GOT3 (cell line): ENCODE data around the gene SERPINB2.

ENCODE experiments used
- DNase-seq: peaks from one replicate; lab custom pipeline; 2025; ENCODE audit warnings: mixed read lengths; lab: John Stamatoyannopoulos, UW

SERPINB2 gene, protein sequence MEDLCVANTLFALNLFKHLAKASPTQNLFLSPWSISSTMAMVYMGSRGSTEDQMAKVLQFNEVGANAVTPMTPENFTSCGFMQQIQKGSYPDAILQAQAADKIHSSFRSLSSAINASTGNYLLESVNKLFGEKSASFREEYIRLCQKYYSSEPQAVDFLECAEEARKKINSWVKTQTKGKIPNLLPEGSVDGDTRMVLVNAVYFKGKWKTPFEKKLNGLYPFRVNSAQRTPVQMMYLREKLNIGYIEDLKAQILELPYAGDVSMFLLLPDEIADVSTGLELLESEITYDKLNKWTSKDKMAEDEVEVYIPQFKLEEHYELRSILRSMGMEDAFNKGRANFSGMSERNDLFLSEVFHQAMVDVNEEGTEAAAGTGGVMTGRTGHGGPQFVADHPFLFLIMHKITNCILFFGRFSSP

DNA sequence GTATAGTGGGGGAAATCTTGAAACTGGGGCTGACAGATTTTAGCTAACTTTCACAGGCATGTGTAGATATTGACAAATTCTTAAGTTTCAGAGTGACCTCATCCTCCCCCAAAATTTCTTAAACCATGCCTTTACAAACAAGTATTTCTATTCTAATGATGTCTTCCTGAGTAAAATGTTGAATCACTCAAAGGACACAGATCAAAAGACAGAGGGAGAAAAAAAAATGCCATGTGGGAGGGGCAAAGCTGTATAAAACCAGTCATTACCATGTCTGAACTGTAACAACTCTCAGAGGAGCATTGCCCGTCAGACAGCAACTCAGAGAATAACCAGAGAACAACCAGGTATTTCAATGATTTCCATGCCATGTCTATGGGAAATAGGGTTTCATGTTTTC, at the start of gene SERPINB2:
SERPINB2 (plus strand) TSS at position 282 of the 400 bp plus-strand sequence. CDS start 3,740 bp downstream, outside the sequence.
- DNase-seq = no peak

DNA sequence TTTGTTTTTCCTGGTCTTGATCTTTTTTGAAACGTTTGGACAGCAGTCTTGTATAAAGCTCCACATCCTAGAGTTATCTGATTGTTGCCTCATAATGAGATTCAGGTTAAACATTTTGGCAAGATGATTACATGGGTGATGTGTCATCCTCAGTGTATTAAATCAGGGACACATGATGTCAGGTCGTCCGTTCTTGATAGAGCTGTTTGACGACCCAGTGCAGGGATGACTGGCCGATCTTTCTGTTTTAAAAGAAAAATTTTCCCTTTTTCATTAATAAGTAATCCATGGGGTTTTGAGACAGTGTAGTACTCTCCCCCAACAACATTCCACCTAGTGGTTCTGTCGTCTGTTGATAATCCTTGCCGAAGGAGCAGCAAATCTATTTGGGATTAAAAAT, 44.5 kb upstream of the SERPINB2 start:
- no peak for DNase-seq

DNA sequence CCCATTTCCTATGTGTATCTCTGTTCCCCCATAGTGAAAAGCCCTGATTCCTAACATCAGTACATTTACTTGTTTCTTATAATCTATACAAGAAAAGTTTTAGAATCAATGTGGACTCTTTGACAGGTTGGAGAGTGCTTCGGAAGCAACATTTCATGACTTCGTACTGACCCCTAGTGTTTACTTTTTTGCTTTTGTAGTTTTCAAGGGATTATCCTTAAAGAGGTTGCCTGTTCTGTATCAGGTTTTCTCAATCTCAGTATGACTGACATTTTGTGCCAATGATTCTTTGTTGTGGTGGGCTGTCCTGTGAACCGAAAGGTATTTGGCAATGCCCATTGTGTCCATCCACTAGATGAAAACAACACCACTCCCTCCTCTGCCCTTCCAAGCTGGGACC, 43.3 kb upstream of the SERPINB2 start:
- DNase-seq = no peak

DNA sequence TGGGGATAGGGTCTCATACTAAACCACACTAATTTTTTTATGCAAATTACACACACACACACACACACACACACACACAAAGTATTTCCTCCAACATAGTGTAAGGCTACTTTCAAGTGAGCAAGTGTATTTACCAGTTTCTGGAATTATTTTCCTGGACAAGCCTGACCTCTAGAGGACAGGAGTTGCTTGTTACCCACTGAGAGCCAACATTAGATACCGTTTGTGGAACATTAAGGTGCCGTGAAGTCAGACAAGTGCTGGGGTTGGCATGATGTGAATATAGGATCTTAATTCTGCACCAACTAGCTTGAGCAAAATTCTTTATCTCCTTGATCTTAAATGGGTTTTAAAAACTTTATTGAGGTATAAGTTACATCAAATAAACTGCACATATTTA, 39.3 kb upstream of the SERPINB2 start:
- no peak for DNase-seq

DNA sequence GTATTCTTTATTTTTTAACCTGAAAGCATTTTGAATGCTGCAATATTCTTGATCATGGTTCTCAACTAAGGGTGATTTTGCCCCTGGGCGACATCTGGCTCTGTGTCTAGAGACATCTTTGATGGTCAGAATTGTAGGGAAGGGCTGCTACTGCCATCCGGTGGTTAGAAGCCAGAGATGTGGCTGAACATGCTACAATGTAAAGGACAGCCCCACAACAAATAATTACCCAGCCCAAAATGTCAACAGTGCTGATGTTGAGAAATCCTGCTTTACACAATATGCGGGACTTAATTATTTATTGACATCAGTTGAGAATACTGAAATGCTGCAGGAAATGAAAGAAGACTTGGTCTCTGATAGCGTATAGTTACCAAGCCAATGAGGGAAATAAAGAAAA, 37.5 kb upstream of the SERPINB2 start:
- DNase-seq = no peak

DNA sequence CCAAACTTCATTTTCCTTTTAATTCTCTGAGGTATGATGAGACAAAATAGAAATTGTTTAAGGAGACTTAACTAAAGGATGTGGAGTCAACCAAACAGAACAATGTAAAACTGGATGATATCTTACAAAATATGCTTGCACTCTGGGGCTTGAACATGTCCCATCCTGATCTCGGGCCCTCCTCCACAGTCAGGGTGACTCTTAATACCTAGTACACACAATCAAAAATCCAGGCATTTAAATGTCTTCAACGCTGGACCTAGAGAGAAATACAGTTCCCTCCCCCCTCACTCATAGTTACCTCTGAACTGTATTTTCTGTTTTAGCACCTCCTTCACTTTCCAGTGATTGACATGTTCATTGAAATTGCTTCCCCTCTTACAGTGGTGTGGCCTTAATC, 36.9 kb upstream of the SERPINB2 start:
- no peak for DNase-seq

DNA sequence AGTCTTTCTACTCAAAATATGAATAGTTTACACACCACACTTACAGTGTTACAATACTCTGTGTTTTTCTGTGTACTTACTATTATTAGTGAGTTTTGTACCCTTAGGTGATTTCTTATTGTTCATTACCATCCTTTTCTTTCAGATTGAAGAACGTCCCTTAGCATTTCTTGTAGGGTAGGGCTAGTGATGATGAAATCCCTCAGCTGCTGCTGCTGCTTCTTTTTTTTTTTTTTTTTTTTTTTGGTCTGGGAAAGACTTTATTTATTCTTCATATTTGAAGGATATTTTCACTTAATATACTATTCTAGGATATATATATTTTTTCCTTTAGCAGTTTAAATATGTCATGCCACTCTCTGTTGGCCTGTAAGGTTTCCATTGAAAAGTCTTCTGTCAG, 29.0 kb upstream of the SERPINB2 start:
- no peak for DNase-seq

DNA sequence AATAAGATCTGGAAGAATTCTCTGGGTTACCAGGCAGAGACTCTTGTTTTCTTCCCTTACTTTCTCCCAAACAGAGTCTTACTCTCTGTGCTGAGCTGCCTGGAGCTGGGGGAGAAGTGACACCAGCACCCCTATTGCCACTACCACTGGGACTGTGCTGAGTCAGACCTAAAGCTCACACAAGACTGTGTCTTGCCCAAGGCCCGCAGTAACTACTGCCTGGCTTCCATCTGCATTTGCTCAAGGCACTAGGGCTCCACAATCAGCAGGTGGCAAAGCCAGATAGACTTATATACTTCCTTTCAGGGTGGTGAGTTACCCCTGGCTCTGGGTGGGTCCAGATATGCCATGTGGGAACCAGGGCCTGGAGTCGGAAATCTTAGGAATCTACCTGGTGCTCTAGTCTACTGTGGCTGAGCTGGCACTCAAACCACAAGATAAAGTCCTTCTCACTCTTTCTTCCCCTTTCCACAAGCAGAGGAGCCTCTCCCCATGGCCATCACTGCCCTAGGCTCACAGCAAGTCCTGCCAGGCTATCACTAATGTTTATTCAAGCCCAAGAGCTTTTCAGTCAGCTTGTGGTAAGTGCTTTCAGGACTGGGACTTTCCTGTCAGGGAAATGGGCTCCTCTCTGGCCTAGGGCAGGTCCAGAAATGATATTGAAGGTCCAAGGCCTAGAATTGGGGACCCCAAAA, 27.6 kb upstream of the SERPINB2 start:
- DNase-seq = no peak

DNA sequence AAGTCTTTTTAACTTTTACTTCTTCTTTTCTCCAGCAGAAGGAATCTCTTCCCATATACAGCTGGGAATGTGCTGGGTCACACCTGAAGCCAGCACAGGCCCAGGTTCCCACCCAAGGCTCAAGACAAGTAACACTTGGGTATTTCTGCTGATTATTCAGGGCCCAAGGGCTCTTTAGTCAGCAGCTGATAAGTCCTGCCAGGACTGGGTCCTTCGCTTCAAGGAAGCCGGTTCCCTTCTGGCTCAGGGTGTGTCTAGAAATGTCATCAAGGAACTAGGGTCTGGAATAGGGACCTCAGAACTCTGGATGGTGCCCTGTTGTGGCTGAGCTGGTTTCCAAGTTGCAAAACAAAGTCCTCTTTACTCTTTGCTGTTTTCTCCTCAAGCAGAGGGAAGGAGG, 27.0 kb upstream of the SERPINB2 start:
- DNase-seq = no peak

DNA sequence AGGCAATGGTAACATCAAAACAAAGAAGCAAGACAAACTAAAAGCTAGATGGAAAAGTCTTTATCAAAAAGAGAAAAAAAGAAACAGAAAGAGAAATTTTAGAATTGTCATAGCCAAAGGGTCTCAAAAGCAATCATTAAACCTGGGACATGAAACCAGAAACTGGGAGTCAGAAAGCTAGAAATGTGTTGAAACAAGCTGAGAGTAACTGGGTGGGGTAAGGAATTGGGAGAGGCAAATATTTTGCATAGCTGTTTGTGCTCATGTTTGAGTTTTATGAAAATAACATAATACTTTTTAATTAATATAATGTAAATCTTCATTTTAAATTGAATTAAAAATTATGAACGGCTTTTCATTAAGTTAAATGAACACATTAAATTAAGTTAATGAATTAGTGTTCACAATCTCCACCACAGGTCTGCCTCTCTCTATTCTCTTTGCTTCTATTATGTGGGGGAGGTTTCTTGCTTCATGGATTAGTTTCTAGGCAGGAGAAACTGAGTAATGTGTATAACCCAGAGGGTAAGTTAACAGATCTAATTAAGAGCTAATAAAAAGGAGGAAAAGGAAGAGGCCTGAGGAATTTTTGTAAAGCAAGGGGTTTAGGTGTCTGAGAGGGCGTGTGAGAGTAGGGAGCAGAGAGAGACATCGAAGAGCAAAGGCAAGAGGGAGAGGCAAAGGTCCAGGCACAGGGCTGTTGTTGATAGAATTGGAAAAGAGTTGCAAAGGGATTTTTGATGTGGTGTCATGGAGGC, 20.0 kb upstream of the SERPINB2 start:
- DNase-seq = no peak

DNA sequence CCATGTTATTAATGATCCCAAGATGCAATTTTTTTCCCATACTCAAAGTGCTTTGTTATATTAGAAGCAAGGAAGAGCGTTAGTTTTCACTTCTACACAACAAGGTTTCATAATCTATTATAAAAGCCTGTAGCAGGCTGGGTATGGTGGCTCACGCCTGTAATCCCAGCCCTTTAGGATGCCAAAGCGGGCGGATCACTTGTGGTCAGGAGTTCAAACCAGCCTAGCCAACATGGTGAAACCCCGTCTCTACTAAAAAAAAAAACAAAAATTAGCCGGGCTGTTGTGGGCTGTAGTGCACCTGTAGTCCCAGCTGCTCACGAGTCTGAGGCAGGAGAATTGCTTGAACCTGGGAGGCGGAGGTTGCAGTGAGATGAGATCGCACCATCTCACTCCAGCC, 19.0 kb upstream of the SERPINB2 start:
- DNase-seq = no peak

DNA sequence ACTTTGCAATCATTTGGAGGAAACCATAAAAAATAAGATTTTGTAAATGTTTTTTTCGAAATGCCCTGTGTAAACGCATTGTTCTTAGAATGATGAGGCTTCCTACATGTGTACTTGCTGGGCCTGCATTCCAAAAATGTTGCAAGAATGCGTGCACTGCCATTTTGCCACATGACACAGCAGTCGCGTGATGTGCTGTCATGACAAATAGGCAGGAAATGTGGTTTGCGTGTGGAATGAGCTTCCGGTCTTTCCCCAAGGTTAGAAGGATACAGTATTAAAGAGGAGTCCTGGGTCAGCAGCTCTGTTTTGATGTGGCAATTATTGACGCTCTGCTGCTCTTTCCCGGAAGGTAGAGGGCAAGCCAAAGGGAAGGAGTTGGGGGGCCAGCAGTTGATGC, 18.1 kb upstream of the SERPINB2 start:
- no peak for DNase-seq

DNA sequence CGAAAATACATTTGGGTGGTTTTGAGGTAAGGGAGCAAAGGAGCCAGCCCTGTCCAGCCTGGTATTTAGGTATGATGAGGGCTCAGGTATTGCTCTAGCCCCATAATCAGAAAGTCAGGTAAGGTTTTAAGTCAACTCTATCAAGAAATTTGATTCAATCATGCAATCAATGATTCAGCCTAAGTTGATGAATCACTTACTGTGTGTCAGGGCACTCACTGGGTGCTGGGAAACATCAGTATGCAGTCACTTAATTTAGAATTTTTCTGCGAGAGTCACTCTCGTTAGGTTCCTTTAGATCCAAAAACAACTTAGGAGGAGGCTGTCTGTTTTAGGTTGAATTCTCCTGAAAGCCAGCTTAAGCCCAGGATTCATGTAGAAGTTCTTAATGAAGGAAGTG, 17.7 kb upstream of the SERPINB2 start:
- DNase-seq = no peak

DNA sequence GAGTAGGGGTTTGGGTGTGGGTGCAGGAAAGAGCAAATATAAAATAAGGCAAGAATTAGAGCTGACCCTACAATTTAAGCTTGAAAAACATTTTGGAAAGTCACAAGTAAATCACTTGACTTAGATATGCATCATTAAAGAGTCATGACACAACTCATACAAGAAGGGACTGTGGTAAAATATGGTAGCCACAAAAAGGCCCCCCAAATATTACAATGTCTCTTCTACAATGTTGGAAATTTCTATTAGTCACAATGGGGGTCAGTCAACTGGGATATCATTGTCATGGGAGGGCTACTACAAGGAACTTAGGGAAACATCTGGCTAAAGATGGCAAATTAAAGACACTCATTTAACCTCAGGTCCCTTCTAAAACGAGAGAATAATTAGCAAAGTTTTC, 15.7 kb upstream of the SERPINB2 start:
- DNase-seq = no peak

DNA sequence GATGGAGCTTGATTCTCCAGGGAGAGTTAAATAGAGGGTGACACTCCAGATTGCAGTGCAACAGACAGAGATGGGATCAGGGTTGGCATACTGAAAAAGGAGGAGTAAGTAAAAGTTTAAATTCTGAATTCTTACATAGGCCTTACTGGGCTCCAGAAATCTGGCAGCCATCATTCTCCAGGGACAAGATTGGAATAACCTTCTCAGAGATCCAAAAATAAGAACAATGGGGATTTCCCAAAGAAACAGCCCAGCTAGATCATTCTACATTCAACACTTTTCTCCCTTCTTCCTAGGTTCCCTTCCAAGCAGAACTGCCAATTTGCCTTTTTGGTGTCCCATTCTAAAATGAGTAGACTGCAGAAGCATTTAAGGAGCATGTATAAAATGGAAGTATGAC, 14.9 kb upstream of the SERPINB2 start:
- no peak for DNase-seq

DNA sequence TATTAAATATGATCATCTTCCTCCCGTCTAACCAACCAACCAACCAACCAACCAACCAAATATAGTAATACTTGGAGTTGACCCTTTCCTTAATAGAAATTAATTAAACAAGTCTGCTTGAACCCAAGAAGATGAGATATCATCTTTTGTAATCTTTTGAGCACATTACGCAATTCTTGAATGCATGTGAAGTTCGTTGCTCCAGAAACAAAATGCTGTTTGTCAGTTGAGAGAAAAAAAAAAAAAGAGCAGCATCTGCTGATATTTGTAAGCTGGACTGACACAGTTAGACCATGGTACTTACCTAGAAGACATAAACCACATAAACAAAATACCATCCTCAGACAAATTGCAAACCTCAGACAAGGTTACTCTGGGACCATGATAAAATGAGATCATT, 9.2 kb upstream of the SERPINB2 start:
- no peak for DNase-seq

DNA sequence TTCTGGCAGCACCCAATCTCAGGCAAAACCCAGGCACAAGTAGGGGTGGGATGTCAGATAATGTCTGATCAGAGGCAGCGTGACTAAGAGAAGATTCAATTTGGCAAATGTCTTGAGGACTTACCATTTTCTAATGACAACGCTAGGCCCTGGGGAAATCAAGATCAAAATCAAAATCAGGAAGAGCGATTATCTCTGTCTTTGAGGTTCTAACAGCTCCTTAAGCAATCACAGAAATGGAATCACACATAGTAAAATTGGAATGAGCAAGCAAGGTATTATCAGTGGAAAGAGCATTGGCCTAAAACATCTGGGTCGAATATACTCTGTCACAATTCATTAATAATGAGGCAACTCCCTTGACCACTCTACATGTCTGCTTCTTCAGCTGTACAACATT, 8.6 kb upstream of the SERPINB2 start:
- no peak for DNase-seq

DNA sequence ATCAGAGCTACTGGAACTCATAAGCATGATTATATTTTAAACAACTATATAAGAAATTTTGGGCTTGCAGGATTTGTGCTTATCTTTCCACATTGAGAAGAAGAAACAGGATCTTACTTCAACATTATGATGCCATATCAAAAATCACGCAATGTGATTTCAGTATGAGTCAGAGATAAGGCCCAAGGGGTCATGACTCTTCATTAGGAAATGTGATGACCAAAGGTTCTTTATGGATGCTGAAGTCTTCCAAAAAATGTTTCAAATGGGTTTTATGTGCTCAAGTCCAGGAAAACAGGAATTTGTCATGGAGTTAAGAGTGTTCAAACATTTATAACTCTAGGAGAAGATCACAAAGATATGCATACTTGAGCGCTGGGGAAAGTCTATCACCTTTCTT, 7.8 kb upstream of the SERPINB2 start:
- DNase-seq = no peak

DNA sequence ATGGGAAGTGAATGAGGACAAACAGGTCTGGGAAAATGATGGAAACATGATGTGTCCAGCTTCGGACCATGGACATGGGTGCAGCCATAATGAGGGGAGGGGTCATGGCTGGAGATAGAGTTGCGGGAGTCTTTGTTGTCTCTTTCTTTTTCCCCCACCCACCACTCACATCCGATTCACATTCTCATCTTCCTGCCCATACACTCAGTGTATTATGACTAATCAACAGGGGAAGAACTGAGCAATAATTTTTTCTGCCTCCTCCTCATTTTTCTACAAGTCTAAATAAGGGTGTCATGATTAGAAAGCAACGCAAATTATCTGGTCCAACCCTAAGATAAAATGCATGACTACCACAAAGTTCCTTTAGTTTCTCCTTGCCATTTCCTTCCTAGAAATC, 5.7 kb upstream of the SERPINB2 start:
- no peak for DNase-seq

DNA sequence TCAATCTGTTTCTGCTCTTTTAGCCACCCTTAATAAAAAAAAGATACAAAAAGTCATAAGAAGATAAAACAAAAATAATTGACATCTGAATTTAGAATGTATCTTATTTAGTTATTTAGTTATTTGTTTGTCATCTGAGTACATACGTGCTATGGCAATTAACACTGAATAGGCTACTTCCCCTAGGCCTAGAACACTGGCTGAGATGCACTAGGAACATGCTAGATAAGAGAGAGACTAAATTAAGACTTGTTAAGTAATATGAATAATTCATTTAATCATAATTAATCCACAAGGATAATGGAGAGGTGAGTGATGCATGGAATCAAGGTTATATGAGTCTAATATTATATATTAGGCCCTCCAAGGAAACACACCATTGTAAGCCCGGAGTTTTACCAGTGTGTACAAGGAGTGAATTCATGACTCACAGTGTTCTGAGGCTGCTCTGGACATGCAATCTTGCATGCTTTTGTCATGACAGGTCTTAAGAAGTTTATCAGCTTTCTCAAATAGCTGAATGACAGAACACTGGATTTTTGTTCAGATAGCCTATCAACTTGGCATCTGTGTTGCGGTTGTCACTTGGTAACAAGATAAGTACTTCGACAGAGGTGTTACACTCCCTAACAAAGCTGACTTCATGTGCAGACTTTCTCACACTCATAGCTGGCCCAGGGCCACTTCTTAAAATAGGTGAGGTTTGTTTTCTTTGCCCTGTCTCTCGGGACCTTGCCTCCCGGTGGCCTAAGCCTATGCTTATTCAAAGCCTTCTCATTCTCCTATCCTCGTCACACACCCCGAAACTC, 5.0 kb upstream of the SERPINB2 start:
- DNase-seq = no peak

DNA sequence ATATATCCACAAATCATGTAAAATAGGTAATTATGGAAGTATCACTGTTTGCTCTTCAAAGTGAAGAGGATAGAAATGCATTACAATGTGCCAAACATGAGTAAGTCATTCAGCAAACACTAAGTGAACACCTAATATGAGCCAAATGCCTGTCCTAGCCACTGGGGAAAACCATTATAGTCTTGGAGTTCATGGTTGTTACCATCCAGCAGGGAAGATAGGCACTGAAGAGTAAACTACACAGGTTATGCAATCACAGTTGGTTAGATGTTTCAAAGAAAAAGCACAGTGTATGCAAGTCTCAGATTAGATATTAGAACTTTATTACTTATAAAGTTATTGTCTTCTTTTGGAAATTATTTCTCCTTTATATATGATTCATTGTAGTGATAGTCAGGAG, 3.9 kb upstream of the SERPINB2 start:
- no peak for DNase-seq
